GM21526 (cell line): ENCODE measurements around the gene NHLRC4.
"Not testable (repeated sequence)": the region's sequence is repeated elsewhere in the genome, so short reads cannot be mapped to it uniquely, and the experiment has no call there.

Experiments
- ATAC-seq: cut with Tn5 transposase; IDR thresholded peaks from one replicate; pipeline ENCODE4 v1.9.1; 2021; ENCODE audit warnings: moderate library complexity; ENCODE audit not compliant: unreplicated experiment, low FRiP score

NHLRC4 gene

GRCh38 chr16:595094-595528, 28.3 kb downstream of the NHLRC4 start:
- no peak for ATAC-seq

- ATAC-seq = no peak
These were observed 29.3 kb downstream of the NHLRC4 start for GRCh38 chr16:595942-596735.

- ATAC-seq = no peak
These were observed 29.9 kb downstream of the NHLRC4 start for GRCh38 chr16:596736-597060.

- not testable (repeated sequence) for ATAC-seq
These were observed 30.9 kb downstream of the NHLRC4 start for GRCh38 chr16:597655-598054.

GRCh38 chr16:598823-599739, 32.3 kb downstream of the NHLRC4 start:
- no peak for ATAC-seq

GRCh38 chr16:600781-601180, 34.0 kb downstream of the NHLRC4 start:
- ATAC-seq = no peak

GRCh38 chr16:603933-604332, 37.1 kb downstream of the NHLRC4 start:
- no peak for ATAC-seq

- no peak for ATAC-seq
These were observed 40.0 kb downstream of the NHLRC4 start for GRCh38 chr16:606656-607307.

GRCh38 chr16:608019-608418, 41.2 kb downstream of the NHLRC4 start:
- no peak for ATAC-seq

GRCh38 chr16:609316-609715, 42.5 kb downstream of the NHLRC4 start:
- ATAC-seq = no peak

- no peak for ATAC-seq
These were observed 43.2 kb downstream of the NHLRC4 start for GRCh38 chr16:609984-610383.

GRCh38 chr16:610513-611381, 43.9 kb downstream of the NHLRC4 start:
- no peak for ATAC-seq

- ATAC-seq = no peak
These were observed 48.3 kb downstream of the NHLRC4 start for GRCh38 chr16:615122-615521.

- no peak for ATAC-seq
These were observed 50.2 kb downstream of the NHLRC4 start for GRCh38 chr16:616733-617586.

GRCh38 chr16:617855-618254, 51.0 kb downstream of the NHLRC4 start:
- ATAC-seq = no peak
